ENCODE results near the gene COQ4.

Gene COQ4

GRCh38 chr9:128349772-128350171 is 27.1 kb downstream of the COQ4 start:
- H3K4me1 ChIP-seq (ENCODE audit: low read length) = no peaks in the 10 kb centered on the region
- no peak for TF ChIP-seq EZH2phosphoT487 (IDR thresholded peaks at IDR 0.05; ENCODE audit: low read length)
- TF ChIP-seq EZH2 (optimal IDR thresholded peaks at IDR 0.05; ENCODE audit: low read depth, low read length) = no peak
- TF ChIP-seq, protein P1, sequence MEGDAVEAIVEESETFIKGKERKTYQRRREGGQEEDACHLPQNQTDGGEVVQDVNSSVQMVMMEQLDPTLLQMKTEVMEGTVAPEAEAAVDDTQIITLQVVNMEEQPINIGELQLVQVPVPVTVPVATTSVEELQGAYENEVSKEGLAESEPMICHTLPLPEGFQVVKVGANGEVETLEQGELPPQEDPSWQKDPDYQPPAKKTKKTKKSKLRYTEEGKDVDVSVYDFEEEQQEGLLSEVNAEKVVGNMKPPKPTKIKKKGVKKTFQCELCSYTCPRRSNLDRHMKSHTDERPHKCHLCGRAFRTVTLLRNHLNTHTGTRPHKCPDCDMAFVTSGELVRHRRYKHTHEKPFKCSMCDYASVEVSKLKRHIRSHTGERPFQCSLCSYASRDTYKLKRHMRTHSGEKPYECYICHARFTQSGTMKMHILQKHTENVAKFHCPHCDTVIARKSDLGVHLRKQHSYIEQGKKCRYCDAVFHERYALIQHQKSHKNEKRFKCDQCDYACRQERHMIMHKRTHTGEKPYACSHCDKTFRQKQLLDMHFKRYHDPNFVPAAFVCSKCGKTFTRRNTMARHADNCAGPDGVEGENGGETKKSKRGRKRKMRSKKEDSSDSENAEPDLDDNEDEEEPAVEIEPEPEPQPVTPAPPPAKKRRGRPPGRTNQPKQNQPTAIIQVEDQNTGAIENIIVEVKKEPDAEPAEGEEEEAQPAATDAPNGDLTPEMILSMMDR (IDR thresholded peaks at IDR 0.05; ENCODE audit: low read length) = no peak
- H3F3A ChIP-seq (ENCODE audit: insufficient read depth, low read length) = no peaks in the 10 kb centered on the region
- H4K20me1 ChIP-seq (ENCODE audit: insufficient read depth, low read length) = no peaks in the 10 kb centered on the region
- H3K27me3 ChIP-seq (replicated peaks; ENCODE audit: insufficient read depth, low read length) = no peaks in the 10 kb centered on the region
- H3K4me2 ChIP-seq (ENCODE audit: low read depth, low read length) = no peak overlapping the region
- no peak for DNase-seq
- H3K79me2 ChIP-seq (ENCODE audit: low read length) = no peaks in the 10 kb centered on the region
- no peak overlapping the region for H3K27ac ChIP-seq (ENCODE audit: low read length)
- no peaks in the 10 kb centered on the region for H3K9me3 ChIP-seq (replicated peaks; ENCODE audit: insufficient read depth, low read length)
- H3K4me3 ChIP-seq (ENCODE audit: low read length) = no peak overlapping the region
- H3K9me2 ChIP-seq (replicated peaks; ENCODE audit: insufficient read depth, low read length) = no peaks in the 10 kb centered on the region
- no peak overlapping the region for H2AFZ ChIP-seq (ENCODE audit: low read length)
- H3K9ac ChIP-seq (ENCODE audit: low read length) = no peak overlapping the region
- H3K36me3 ChIP-seq (replicated peaks; ENCODE audit: insufficient read depth, low read length) = no peaks in the 10 kb centered on the region

DNA sequence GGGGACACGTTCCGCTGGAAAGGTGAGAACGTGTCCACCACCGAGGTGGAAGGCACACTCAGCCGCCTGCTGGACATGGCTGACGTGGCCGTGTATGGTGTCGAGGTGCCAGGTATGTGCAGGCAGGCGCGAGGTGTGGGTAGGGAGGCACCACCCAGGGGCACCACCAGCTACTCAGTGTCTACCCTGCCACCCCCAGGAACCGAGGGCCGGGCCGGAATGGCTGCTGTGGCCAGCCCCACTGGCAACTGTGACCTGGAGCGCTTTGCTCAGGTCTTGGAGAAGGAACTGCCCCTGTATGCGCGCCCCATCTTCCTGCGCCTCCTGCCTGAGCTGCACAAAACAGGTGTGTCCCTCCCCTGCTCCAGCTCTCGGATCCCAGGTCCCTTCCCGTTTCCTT is 32.8 kb downstream of the COQ4 start:
- Histone ChIP-seq H3K9me2 (replicated peaks; ENCODE audit: insufficient read depth, low read length) (no peaks in the 10 kb centered on the region), H3K4me2 (ENCODE audit: low read depth, low read length) (no peak overlapping the region), H3K9ac (ENCODE audit: low read length) (no peak overlapping the region), H3K4me1 (ENCODE audit: low read length) (no peaks in the 10 kb centered on the region), H3F3A (ENCODE audit: insufficient read depth, low read length) (no peaks in the 10 kb centered on the region), H3K79me2 (ENCODE audit: low read length) (no peaks in the 10 kb centered on the region), H3K27me3 (replicated peaks; ENCODE audit: insufficient read depth, low read length) (no peaks in the 10 kb centered on the region), H3K36me3 (replicated peaks; ENCODE audit: insufficient read depth, low read length) (no peaks in the 10 kb centered on the region), H4K20me1 (ENCODE audit: insufficient read depth, low read length) (no peaks in the 10 kb centered on the region), H2AFZ (ENCODE audit: low read length) (no peak overlapping the region), H3K9me3 (replicated peaks; ENCODE audit: insufficient read depth, low read length) (no peaks in the 10 kb centered on the region), H3K27ac (ENCODE audit: low read length) (no peak overlapping the region), H3K4me3 (ENCODE audit: low read length) (no peak overlapping the region)
- TF ChIP-seq EZH2 (optimal IDR thresholded peaks at IDR 0.05; ENCODE audit: low read depth, low read length) = no peak
- no peak for TF ChIP-seq EZH2phosphoT487 (IDR thresholded peaks at IDR 0.05; ENCODE audit: low read length)
- TF ChIP-seq, protein P1 (IDR thresholded peaks at IDR 0.05; ENCODE audit: low read length) = no peak
- DNase-seq = no peak

DNA sequence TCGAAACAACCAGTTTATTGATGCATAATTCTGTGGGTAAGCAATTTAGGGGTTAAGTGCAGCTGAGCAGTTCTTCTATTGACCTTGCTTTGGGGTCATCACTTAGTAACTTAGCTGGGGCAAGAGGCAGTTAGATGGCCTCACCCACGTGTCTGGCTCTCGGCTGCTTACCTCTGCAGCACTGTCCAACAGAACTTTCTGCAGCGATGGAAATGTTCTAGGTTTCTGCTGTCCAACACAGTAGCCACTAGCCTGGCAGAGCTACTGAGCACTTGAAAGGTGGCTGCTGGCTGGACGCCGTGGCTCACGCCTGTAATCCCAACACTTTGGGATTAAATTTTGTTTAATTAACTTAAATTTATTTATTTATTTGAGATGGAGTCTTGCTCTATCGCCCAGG is 35.5 kb downstream of the COQ4 start:
- Histone ChIP-seq H3F3A (ENCODE audit: insufficient read depth, low read length) (no peaks in the 10 kb centered on the region), H3K9me2 (replicated peaks; ENCODE audit: insufficient read depth, low read length) (no peaks in the 10 kb centered on the region), H3K4me2 (ENCODE audit: low read depth, low read length) (no peak overlapping the region), H3K79me2 (ENCODE audit: low read length) (no peaks in the 10 kb centered on the region), H3K9me3 (replicated peaks; ENCODE audit: insufficient read depth, low read length) (no peaks in the 10 kb centered on the region), H4K20me1 (ENCODE audit: insufficient read depth, low read length) (no peaks in the 10 kb centered on the region), H3K27ac (ENCODE audit: low read length) (no peak overlapping the region), H2AFZ (ENCODE audit: low read length) (no peak overlapping the region), H3K9ac (ENCODE audit: low read length) (no peak overlapping the region), H3K4me3 (ENCODE audit: low read length) (no peak overlapping the region), H3K4me1 (ENCODE audit: low read length) (no peaks in the 10 kb centered on the region), H3K36me3 (replicated peaks; ENCODE audit: insufficient read depth, low read length) (no peaks in the 10 kb centered on the region), H3K27me3 (replicated peaks; ENCODE audit: insufficient read depth, low read length) (no peaks in the 10 kb centered on the region)
- no peak for TF ChIP-seq EZH2 (optimal IDR thresholded peaks at IDR 0.05; ENCODE audit: low read depth, low read length)
- TF ChIP-seq EZH2phosphoT487 (IDR thresholded peaks at IDR 0.05; ENCODE audit: low read length) = no peak
- TF ChIP-seq, protein P1 (IDR thresholded peaks at IDR 0.05; ENCODE audit: low read length) = no peak
- DNase-seq = no peak

All from MM.1S (cell line).